Epithelial cell of esophagus (primary cell): Measurements from ENCODE around the gene TMEM108.

Source experiments
- DNase-seq: peaks from one replicate; pipeline ENCODE4 v3.0.0; 2010; ENCODE audit warnings: low read depth
- H3K4me3 ChIP-seq: 2 replicates; pipeline ENCODE4 v1.5.1; 2011; ENCODE audit warnings: mild to moderate bottlenecking, low read length, control low read depth
- TF ChIP-seq, protein P1 (sequence below): IDR thresholded peaks from 2 replicates; pipeline ENCODE4 v1.5.1; 2011; ENCODE audit warnings: low read depth, mild to moderate bottlenecking, low read length, control low read depth, inconsistent platforms; ENCODE audit not compliant: insufficient read depth; ENCODE audit errors: missing control alignments

Gene TMEM108

GRCh38 chr3:133387341-133387740 lies 349.1 kb downstream of the TMEM108 start:
- H3K4me3 ChIP-seq, result no peak overlapping the region
- TF ChIP-seq, protein P1, sequence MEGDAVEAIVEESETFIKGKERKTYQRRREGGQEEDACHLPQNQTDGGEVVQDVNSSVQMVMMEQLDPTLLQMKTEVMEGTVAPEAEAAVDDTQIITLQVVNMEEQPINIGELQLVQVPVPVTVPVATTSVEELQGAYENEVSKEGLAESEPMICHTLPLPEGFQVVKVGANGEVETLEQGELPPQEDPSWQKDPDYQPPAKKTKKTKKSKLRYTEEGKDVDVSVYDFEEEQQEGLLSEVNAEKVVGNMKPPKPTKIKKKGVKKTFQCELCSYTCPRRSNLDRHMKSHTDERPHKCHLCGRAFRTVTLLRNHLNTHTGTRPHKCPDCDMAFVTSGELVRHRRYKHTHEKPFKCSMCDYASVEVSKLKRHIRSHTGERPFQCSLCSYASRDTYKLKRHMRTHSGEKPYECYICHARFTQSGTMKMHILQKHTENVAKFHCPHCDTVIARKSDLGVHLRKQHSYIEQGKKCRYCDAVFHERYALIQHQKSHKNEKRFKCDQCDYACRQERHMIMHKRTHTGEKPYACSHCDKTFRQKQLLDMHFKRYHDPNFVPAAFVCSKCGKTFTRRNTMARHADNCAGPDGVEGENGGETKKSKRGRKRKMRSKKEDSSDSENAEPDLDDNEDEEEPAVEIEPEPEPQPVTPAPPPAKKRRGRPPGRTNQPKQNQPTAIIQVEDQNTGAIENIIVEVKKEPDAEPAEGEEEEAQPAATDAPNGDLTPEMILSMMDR, result no peak

GRCh38 chr3:133388696-133389395 lies 350.7 kb downstream of the TMEM108 start:
- TF ChIP-seq, protein P1, result no peak
- DNase-seq, result no peak
- H3K4me3 ChIP-seq, result no peak overlapping the region

More at GRCh38 chr3:133387341-133387740, 349.1 kb downstream of the TMEM108 start:
- DNase-seq, result no peak

DNA sequence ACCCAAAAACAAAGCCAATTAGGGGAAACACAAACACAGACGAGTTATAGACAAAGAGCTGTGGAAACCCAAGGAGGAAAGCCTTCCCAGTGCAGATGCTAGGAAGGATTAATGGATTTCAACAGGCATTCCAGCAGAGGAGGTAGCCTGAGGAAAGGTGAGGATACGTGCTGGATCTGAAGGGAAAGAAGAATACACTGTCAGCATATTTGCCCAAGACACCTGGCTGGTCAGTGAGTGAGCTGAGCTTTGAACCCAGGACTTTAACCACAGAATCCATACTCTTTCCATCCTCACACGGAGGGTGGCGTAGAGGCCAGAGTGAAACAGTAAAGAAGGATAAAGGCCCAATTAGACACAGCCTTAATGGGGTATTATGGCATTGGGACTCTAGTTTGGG lies 352.5 kb downstream of the TMEM108 start:
- H3K4me3 ChIP-seq, result no peak overlapping the region
- DNase-seq, result no peak
- TF ChIP-seq, protein P1, result no peak

DNA sequence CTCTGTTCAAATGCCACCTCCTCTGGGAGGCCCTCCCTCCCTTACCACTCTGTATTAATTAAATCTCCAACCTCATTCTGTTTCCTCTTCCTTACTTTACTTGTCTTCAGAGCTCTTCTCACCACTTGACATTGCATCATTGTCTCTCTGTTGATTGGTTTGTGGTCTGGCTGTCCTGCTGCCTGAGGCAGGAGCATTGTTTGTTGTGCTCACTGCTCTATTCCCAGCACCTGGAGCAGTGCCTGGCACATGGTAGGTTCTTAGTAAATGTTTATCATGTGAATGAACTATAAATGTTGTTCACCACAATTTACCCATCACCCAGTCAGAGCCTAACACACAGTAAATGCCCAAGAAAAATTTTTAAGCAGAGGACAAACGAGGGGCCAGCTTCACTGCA lies 355.0 kb downstream of the TMEM108 start:
- TF ChIP-seq, protein P1, result no peak
- H3K4me3 ChIP-seq, result no peak overlapping the region
- DNase-seq, result peak; percentile 46

DNA sequence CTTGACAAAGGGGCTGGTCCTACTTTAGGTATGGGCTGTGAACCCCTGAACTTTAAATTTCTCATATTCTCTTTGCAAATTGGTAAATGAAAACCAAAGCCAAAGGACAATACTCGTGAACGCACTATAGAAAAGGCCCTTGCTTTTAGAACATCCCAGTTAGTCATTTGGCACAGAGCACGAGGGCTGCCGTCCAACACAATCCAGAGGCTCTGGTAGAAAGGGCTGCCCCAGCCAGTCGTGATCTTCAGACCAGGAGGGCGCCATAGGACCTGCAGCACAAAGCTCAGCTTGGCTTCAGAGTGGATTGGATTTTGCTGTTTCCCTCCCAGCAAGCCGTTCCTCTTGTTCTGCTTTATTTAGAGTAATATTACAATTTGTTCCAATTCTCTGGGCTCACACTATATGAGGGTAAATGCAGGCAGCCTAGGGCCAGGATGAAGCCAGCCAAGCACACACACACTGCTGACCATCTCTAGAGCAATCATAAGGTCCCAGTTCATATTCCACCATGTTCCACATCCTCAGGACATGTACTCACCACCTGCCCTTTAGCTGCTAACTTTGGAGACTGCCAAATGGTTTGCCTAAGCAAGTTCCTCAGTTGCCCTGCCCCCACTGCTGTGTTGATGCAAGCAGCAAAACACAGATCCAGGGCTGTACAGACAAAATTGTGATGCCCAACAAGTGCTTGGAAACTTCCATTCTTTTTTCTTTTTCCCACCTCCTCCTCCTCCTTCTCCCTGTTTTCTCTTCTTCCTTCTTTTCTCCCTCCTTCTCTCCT lies 355.7 kb downstream of the TMEM108 start:
- TF ChIP-seq, protein P1, result no peak
- no peak for DNase-seq
- no peak overlapping the region for H3K4me3 ChIP-seq

- TF ChIP-seq, protein P1, result no peak
- H3K4me3 ChIP-seq, result no peak overlapping the region
- DNase-seq, result no peak
Measured at GRCh38 chr3:133394561-133395311, 356.5 kb downstream of the TMEM108 start.
